ENCODE results near the gene CEP112. TPM values are rescaled to one million over a fixed set of nuclear protein-coding genes. Genes with fewer than 3 reads are reported as not detected.

Gene CEP112
- total RNA-seq, 6 donors from 2014 or later, result 14.3 to 70.2 (median 31.0) TPM

DNA sequence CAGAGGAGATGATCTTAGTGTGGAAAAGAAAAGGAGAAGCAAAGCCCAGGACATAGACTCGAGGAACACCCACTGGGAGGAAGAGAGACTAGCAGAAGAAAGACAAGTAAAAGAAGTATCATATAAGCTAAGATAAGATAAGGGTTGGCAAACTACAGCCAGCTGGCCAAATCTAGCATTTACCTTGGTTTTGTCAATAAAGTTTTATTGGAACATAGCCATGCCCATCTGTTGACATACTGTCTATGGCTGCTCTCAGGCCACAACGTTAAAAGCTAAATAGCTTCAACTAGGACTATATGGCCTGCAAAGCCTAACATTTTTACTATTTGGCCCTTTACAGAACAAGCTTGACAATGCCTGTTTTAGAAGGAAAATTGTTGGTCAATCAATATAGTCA lies 464.1 kb downstream of the CEP112 start:
- H3K36me3 ChIP-seq, result no peaks in the 10 kb centered on the region
- no peak overlapping the region for H3K4me3 ChIP-seq
- H3K27me3 ChIP-seq, result no peaks in the 10 kb centered on the region
- peaks cover 0 to 8% (median 5%) of the 10 kb centered on the region in 4 donors for H3K4me1 ChIP-seq
- TF ChIP-seq EP300 (IDR thresholded peaks at IDR 0.05), result no peak
- no peak for TF ChIP-seq POLR2AphosphoS5 (IDR thresholded peaks at IDR 0.05)
- TF ChIP-seq POLR2A (IDR thresholded peaks at IDR 0.05), result no peak
- no peak for TF ChIP-seq CTCF (IDR thresholded peaks at IDR 0.05)
- no peak overlapping the region for H3K27ac ChIP-seq
- 77 to 86% methylated on average over 2 of the region's 2 CpGs for WGBS, 2 donors
- H3K9me3 ChIP-seq, result peaks cover 0 to 5% (median 0%) of the 10 kb centered on the region in 4 donors
- no peak for ATAC-seq (ENCODE audit: low FRiP score in 2 of 2)
- DNase-seq, result no peak

DNA sequence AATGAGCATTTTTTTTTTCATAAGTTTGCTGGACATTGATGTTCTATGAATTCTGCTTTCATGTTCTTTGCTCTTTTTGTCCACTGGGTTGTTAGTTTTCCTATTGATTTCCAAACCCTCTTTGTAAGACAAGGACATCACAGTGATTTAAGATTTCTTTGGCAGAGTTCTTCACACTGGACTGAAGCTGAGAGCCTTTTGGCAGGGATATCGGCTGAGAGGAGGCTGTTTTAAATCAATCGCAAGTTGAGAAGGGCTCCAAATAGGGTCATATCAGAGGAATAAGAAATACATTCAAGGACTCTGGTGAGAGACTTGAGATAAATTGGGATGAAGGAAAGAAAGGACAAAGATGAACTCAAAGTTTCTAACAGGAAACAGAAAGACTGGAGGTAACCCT lies 464.7 kb downstream of the CEP112 start:
- no peak for TF ChIP-seq EP300 (IDR thresholded peaks at IDR 0.05)
- no peak for TF ChIP-seq POLR2A (IDR thresholded peaks at IDR 0.05)
- TF ChIP-seq CTCF (IDR thresholded peaks at IDR 0.05), result no peak
- no peak for TF ChIP-seq POLR2AphosphoS5 (IDR thresholded peaks at IDR 0.05)
- peaks cover 0 to 8% (median 5%) of the 10 kb centered on the region in 4 donors for H3K4me1 ChIP-seq
- ATAC-seq (ENCODE audit: low FRiP score in 2 of 2) (no peak), DNase-seq (no peak)
- no peak overlapping the region for H3K27ac ChIP-seq
- peaks cover 0 to 2% (median 0%) of the 10 kb centered on the region in 4 donors for H3K9me3 ChIP-seq
- no peak overlapping the region for H3K4me3 ChIP-seq
- 74 to 82% methylated on average over 2 of the region's 2 CpGs for WGBS, 2 donors
- H3K36me3 ChIP-seq, result no peaks in the 10 kb centered on the region
- no peaks in the 10 kb centered on the region for H3K27me3 ChIP-seq

- Histone ChIP-seq H3K4me1 (peaks cover 0 to 8% (median 5%) of the 10 kb centered on the region in 4 donors), H3K36me3 (no peaks in the 10 kb centered on the region), H3K9me3 (no peaks in the 10 kb centered on the region), H3K27ac (no peak overlapping the region), H3K4me3 (no peak overlapping the region), H3K27me3 (no peaks in the 10 kb centered on the region)
- TF ChIP-seq POLR2A (IDR thresholded peaks at IDR 0.05), result no peak
- TF ChIP-seq EP300 (IDR thresholded peaks at IDR 0.05), result no peak
- no peak for TF ChIP-seq CTCF (IDR thresholded peaks at IDR 0.05)
- TF ChIP-seq POLR2AphosphoS5 (IDR thresholded peaks at IDR 0.05), result no peak
- 48 to 61% methylated on average over 5 of the region's 5 CpGs for WGBS, 2 donors
- ATAC-seq (ENCODE audit: low FRiP score in 2 of 2) (peak in 1 of 2 donors; percentile 51), DNase-seq (no peak)
Observed at GRCh38 chr17:65723431-65724151, 468.3 kb downstream of the CEP112 start.

DNA sequence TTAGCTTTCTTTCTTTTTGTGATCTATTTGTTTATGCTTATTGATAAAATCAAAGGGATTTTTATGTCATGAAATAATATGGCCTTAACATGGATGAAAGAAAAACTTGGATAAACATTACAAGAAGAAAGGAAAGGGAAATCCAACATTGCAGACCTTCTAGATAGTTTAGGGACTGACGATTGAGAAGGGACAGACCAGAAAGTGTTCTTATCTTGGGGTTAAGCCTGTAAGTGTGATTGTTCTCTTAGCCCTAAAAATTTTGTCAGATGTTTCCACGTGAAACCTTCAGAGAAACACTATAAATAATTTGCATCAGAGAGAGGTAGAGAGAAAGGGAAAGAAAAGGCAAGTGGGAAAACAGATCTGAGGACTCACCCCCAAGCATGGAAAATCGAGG lies 473.3 kb downstream of the CEP112 start:
- 59 to 64% methylated on average over 3 of the region's 3 CpGs for WGBS, 2 donors
- no peaks in the 10 kb centered on the region for H3K27me3 ChIP-seq
- H3K9me3 ChIP-seq, result no peaks in the 10 kb centered on the region
- ATAC-seq (ENCODE audit: low FRiP score in 2 of 2) (no peak), DNase-seq (no peak)
- H3K4me1 ChIP-seq, result peaks cover 0 to 5% (median 1%) of the 10 kb centered on the region in 4 donors
- no peak overlapping the region for H3K27ac ChIP-seq
- TF ChIP-seq POLR2A (IDR thresholded peaks at IDR 0.05), result no peak
- no peak for TF ChIP-seq CTCF (IDR thresholded peaks at IDR 0.05)
- no peak for TF ChIP-seq EP300 (IDR thresholded peaks at IDR 0.05)
- TF ChIP-seq POLR2AphosphoS5 (IDR thresholded peaks at IDR 0.05), result no peak
- no peaks in the 10 kb centered on the region for H3K36me3 ChIP-seq
- H3K4me3 ChIP-seq, result no peak overlapping the region
